Osteocyte (in vitro differentiated cells): ENCODE results near the gene D2HGDH. TPM values are rescaled to one million over a fixed set of nuclear protein-coding genes. Genes with fewer than 3 reads are reported as not detected.

ENCODE experiments used
- DNase-seq: peaks from one replicate; pipeline ENCODE4 v3.0.0; 2021; ENCODE audit warnings: mixed read lengths; ENCODE audit not compliant: unreplicated experiment; ENCODE audit errors: extremely low spot score
- H3K27ac Mint-ChIP-seq: one replicate; pipeline ENCODE4 v1.8.0; 2021; ENCODE audit warnings: mild to moderate bottlenecking, mixed read lengths; ENCODE audit not compliant: unreplicated experiment
- H3K27me3 Mint-ChIP-seq: one replicate; pipeline ENCODE4 v1.8.0; 2021; ENCODE audit warnings: mixed read lengths; ENCODE audit not compliant: unreplicated experiment
- H3K36me3 Mint-ChIP-seq: one replicate; pipeline ENCODE4 v1.8.0; 2021; ENCODE audit warnings: mixed read lengths; ENCODE audit not compliant: unreplicated experiment
- H3K4me1 Mint-ChIP-seq: one replicate; pipeline ENCODE4 v1.8.0; 2021; ENCODE audit warnings: mixed read lengths; ENCODE audit not compliant: unreplicated experiment
- H3K4me3 Mint-ChIP-seq: one replicate; pipeline ENCODE4 v1.8.0; 2021; ENCODE audit warnings: mild to moderate bottlenecking, moderate library complexity, mixed read lengths; ENCODE audit not compliant: unreplicated experiment
- H3K9me3 Mint-ChIP-seq: one replicate; pipeline ENCODE4 v1.8.0; 2021; ENCODE audit warnings: mixed read lengths; ENCODE audit not compliant: unreplicated experiment
- CTCF ChIP-seq: fragments of 200-600 bp; sonication (generic); IDR thresholded peaks from 2 replicates; pipeline ENCODE4 v1.5.0; 2021; ENCODE audit warnings: antibody characterized with exemption, mild to moderate bottlenecking, moderate library complexity
- total RNA-seq: library from RNA; stranded (reverse); gene quantifications from 2 replicates; pipeline ENCODE4 v1.2.1, GENCODE V29; 2021

The D2HGDH gene
- total RNA-seq, 1 donor from 2014 or later = 32.5 TPM

DNA sequence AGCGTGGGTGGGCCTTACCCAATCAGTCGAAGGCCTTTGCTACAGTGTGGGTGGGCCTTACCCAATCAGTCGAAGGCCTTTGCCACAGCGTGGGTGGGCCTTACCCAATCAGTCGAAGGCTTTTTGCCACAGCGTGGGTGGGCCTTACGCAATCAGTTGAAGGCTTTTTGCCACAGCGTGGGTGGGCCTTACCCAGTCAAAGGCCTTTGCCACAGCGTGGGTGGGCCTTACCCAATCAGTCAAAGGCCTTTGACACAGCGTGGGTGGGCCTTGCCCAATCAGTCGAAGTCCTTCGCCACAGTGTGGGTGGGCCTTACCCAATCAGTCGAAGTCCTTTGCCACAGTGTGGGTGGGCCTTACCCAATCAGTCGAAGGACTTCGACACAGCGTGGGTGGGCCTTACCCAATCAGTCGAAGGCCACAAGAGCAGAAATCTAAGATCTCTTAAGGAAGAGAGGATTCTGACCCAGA, 25.9 kb downstream of the D2HGDH start:
- Mint-ChIP-seq H3K4me1 (peaks cover 5% of the 10 kb centered on the region), H3K36me3 (peaks cover 23% of the 10 kb centered on the region), H3K9me3 (no peaks in the 10 kb centered on the region), H3K27me3 (no peaks in the 10 kb centered on the region), H3K4me3 (no peak overlapping the region), H3K27ac (no peak overlapping the region)
- TF ChIP-seq CTCF = no peak
- no peak for DNase-seq

GRCh38 chr2:241762321-241762932, 28.0 kb downstream of the D2HGDH start:
- Mint-ChIP-seq H3K9me3 (no peaks in the 10 kb centered on the region), H3K27ac (no peak overlapping the region), H3K4me3 (no peak overlapping the region), H3K36me3 (peaks cover 23% of the 10 kb centered on the region), H3K27me3 (no peaks in the 10 kb centered on the region), H3K4me1 (peaks cover 5% of the 10 kb centered on the region)
- DNase-seq = no peak
- TF ChIP-seq CTCF = no peak

DNA sequence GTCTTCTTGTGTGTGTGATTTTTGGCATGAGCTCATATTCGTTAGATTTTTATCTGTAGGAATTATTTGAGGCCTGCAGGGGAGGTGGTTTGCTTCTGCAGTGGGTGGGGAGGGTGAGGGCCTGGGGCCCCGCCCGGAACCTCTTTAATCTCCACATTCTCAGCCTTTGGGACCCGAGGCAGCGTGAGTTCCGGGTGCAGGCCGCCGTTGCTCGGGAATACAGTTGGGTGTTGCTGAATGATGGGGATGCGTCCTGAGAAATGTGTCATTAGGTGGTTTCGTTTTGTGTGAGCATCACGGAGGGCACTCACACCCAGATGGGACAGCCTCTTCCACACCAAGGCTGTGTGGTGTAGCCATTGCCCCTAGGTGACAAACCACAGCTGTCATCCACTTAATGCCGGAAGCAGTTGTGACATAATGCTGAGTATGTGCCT, 28.5 kb downstream of the D2HGDH start:
- Mint-ChIP-seq H3K27me3 (no peaks in the 10 kb centered on the region), H3K27ac (no peak overlapping the region), H3K4me3 (no peak overlapping the region), H3K36me3 (peaks cover 22% of the 10 kb centered on the region), H3K9me3 (no peaks in the 10 kb centered on the region), H3K4me1 (peaks cover 5% of the 10 kb centered on the region)
- DNase-seq = no peak
- TF ChIP-seq CTCF = no peak

DNA sequence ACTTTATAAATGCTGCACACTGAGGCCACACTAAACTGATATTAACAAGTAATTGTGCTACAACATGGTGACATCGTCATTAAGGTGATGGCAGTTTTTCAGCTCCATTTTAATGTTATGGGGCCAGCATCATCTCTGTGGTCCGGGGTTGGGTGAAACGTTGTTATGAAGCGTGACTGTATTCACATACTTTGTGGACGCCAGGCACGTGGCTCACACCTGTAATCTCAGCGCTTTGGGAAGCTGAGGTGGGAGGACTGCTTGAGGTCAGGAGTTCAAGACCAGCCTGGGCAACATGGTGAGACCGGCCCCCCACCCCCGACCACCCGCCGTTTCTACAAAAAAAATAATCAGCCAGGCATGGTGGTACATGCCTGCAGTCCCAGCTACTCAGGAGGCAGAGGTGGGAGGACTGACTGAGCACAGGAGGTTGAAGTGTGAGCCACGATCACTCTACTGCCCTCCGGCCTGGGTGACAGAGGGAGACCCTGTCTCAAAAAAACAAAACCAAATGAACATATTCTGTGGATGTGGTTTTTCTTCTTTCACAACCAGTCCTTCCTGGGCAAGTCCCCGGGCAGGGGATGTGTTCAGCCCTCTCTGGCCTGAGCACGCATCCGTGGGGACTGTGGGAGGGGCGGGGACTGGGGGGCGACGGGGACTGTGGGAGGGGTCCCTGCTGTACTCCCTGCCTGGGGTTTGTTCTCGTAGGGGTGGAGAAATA, 29.3 kb downstream of the D2HGDH start:
- Mint-ChIP-seq H3K4me1 (peaks cover 5% of the 10 kb centered on the region), H3K4me3 (no peak overlapping the region), H3K27ac (no peak overlapping the region), H3K36me3 (peaks cover 18% of the 10 kb centered on the region), H3K9me3 (no peaks in the 10 kb centered on the region), H3K27me3 (no peaks in the 10 kb centered on the region)
- no peak for TF ChIP-seq CTCF
- DNase-seq = no peak
